PC-3 (cell line): Measurements from ENCODE around the gene NTNG1.

Source experiments
- EZH2 ChIP-seq: fragments of 300-600 bp; sonication (generic); IDR thresholded peaks from one replicate; pipeline ENCODE4 v1.6.1; 2017; ENCODE audit warnings: antibody characterized with exemption, mild to moderate bottlenecking, low read length; ENCODE audit not compliant: unreplicated experiment
- EZH2phosphoT487 ChIP-seq: fragments of 300-600 bp; sonication (generic); IDR thresholded peaks from 2 replicates; pipeline ENCODE4 v1.6.1; 2018; ENCODE audit warnings: mild to moderate bottlenecking, antibody characterized with exemption, low read length, borderline replicate concordance
- TF ChIP-seq, protein P1 (sequence below): fragments of 300-600 bp; sonication (generic); conservative IDR thresholded peaks from 2 replicates; pipeline ENCODE4 v1.5.1; 2017; ENCODE audit warnings: antibody characterized with exemption, low read depth, mild to moderate bottlenecking, low read length

- TF ChIP-seq, protein P1, sequence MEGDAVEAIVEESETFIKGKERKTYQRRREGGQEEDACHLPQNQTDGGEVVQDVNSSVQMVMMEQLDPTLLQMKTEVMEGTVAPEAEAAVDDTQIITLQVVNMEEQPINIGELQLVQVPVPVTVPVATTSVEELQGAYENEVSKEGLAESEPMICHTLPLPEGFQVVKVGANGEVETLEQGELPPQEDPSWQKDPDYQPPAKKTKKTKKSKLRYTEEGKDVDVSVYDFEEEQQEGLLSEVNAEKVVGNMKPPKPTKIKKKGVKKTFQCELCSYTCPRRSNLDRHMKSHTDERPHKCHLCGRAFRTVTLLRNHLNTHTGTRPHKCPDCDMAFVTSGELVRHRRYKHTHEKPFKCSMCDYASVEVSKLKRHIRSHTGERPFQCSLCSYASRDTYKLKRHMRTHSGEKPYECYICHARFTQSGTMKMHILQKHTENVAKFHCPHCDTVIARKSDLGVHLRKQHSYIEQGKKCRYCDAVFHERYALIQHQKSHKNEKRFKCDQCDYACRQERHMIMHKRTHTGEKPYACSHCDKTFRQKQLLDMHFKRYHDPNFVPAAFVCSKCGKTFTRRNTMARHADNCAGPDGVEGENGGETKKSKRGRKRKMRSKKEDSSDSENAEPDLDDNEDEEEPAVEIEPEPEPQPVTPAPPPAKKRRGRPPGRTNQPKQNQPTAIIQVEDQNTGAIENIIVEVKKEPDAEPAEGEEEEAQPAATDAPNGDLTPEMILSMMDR, result no peak
- TF ChIP-seq EZH2phosphoT487, result no peak
- TF ChIP-seq EZH2, result no peak
Measured at GRCh38 chr1:107162745-107163144, 21.9 kb downstream of the NTNG1 start.
